ENCODE results near the gene NMUR1.

The NMUR1 gene

GRCh38 chr2:231526341-231527090 lies 3.7 kb downstream of the NMUR1 start:
- in situ Hi-C loops (cut with MboI; ENCODE audit: low sequenced_read_pairs): no loop called here

GRCh38 chr2:231525248-231526163 lies 4.7 kb downstream of the NMUR1 start:
- in situ Hi-C loops (cut with MboI; ENCODE audit: low sequenced_read_pairs): no loop called here

- in situ Hi-C loops (cut with MboI; ENCODE audit: low sequenced_read_pairs): no loop called here
Measured at GRCh38 chr2:231524477-231525247, 5.6 kb downstream of the NMUR1 start.

GRCh38 chr2:231523451-231524285 lies 6.6 kb downstream of the NMUR1 start:
- in situ Hi-C loops (cut with MboI; ENCODE audit: low sequenced_read_pairs): no loop called here

GRCh38 chr2:231522418-231523180 lies 7.6 kb downstream of the NMUR1 start:
- in situ Hi-C loops (cut with MboI; ENCODE audit: low sequenced_read_pairs): no loop called here

- in situ Hi-C loops (cut with MboI; ENCODE audit: low sequenced_read_pairs): no loop called here
Measured at GRCh38 chr2:231521443-231521842, 8.8 kb downstream of the NMUR1 start.

- in situ Hi-C loops (cut with MboI; ENCODE audit: low sequenced_read_pairs): no loop called here
Measured at GRCh38 chr2:231519975-231520555, 10.2 kb downstream of the NMUR1 start.

GRCh38 chr2:231518771-231519170 lies 11.5 kb downstream of the NMUR1 start:
- in situ Hi-C loops (cut with MboI; ENCODE audit: low sequenced_read_pairs): no loop called here

- in situ Hi-C loops (cut with MboI; ENCODE audit: low sequenced_read_pairs): no loop called here
Measured at GRCh38 chr2:231515603-231516002, 14.6 kb downstream of the NMUR1 start.

- in situ Hi-C loops (cut with MboI; ENCODE audit: low sequenced_read_pairs): no loop called here
Measured at GRCh38 chr2:231514951-231515297, 15.3 kb downstream of the NMUR1 start.

GRCh38 chr2:231514225-231514950 lies 15.9 kb downstream of the NMUR1 start:
- in situ Hi-C loops (cut with MboI; ENCODE audit: low sequenced_read_pairs): no loop called here

GRCh38 chr2:231513746-231514224 lies 16.5 kb downstream of the NMUR1 start:
- in situ Hi-C loops (cut with MboI; ENCODE audit: low sequenced_read_pairs): no loop called here

GRCh38 chr2:231512222-231512621 lies 18.0 kb downstream of the NMUR1 start:
- in situ Hi-C loops (cut with MboI; ENCODE audit: low sequenced_read_pairs): no loop called here

- in situ Hi-C loops (cut with MboI; ENCODE audit: low sequenced_read_pairs): no loop called here
Measured at GRCh38 chr2:231503766-231504165, 26.5 kb downstream of the NMUR1 start.

- in situ Hi-C loops (cut with MboI; ENCODE audit: low sequenced_read_pairs): no loop called here
Measured at GRCh38 chr2:231502596-231502995, 27.6 kb downstream of the NMUR1 start.

- in situ Hi-C loops (cut with MboI; ENCODE audit: low sequenced_read_pairs): no loop called here
Measured at GRCh38 chr2:231497651-231498050, 32.6 kb downstream of the NMUR1 start.

- in situ Hi-C loops (cut with MboI; ENCODE audit: low sequenced_read_pairs): no loop called here
Measured at GRCh38 chr2:231494669-231495068, 35.6 kb downstream of the NMUR1 start.

- in situ Hi-C loops (cut with MboI; ENCODE audit: low sequenced_read_pairs): no loop called here
Measured at GRCh38 chr2:231490801-231491200, 39.4 kb downstream of the NMUR1 start.

GRCh38 chr2:231489990-231490389 lies 40.3 kb downstream of the NMUR1 start:
- in situ Hi-C loops (cut with MboI; ENCODE audit: low sequenced_read_pairs): no loop called here
